HepG2 (cell line): Measurements from ENCODE around the gene CTU2. TPM values are rescaled to one million over a fixed set of nuclear protein-coding genes. Genes with fewer than 3 reads are reported as not detected.

Source experiments
- FOSL2 ChIP-seq: sonication (generic); formaldehyde crosslinking; IDR thresholded peaks from 2 replicates; pipeline ENCODE4 v1.4.0; 2020; ENCODE audit warnings: missing genetic modification reagents
- HOXA9 ChIP-seq: sonication (generic); formaldehyde crosslinking; IDR thresholded peaks from 2 replicates; pipeline ENCODE4 v1.8.1; 2022; ENCODE audit warnings: missing genetic modification reagents, mild to moderate bottlenecking, moderate library complexity, borderline replicate concordance
- KLF16 ChIP-seq, 2 experiments: sonication (generic) in 1 of 2; formaldehyde crosslinking in 1 of 2; IDR thresholded peaks; 2 replicates each; pipeline versions ENCODE4 v1.6.1 to v1.8.0; 2016 to 2023; ENCODE audit warnings: missing genetic modification reagents in 2 of 2, missing compliant biosample characterization in 1 of 2
- MAF1 ChIP-seq: sonication (generic); formaldehyde crosslinking; IDR thresholded peaks from 2 replicates; pipeline ENCODE4 v1.5.0; 2020; ENCODE audit warnings: missing genetic modification reagents, borderline replicate concordance
- MIXL1 ChIP-seq: IDR thresholded peaks from 2 replicates; pipeline ENCODE4 v1.6.1; 2016
- PCBP1 ChIP-seq: fragments of 200-400 bp; formaldehyde crosslinking; IDR thresholded peaks from 2 replicates; pipeline ENCODE4 v1.6.1; 2017; ENCODE audit warnings: mild to moderate bottlenecking, low read depth, low read length, borderline replicate concordance
- RFXAP ChIP-seq: sonication (generic); formaldehyde crosslinking; IDR thresholded peaks from 2 replicates; pipeline ENCODE4 v1.4.0; 2020; ENCODE audit warnings: missing genetic modification reagents, borderline replicate concordance
- SALL2 ChIP-seq: sonication (generic); formaldehyde crosslinking; IDR thresholded peaks from 2 replicates; pipeline ENCODE4 v1.8.1; 2023; ENCODE audit warnings: mild to moderate bottlenecking, missing genetic modification reagents, inconsistent platforms
- SP140L ChIP-seq: sonication (generic); formaldehyde crosslinking; IDR thresholded peaks from 2 replicates; pipeline ENCODE4 v1.4.0; 2020; ENCODE audit warnings: missing genetic modification reagents, borderline replicate concordance
- TRIM24 ChIP-seq: sonication (generic); formaldehyde crosslinking; IDR thresholded peaks from 2 replicates; pipeline ENCODE4 v1.8.0; 2022; ENCODE audit warnings: mild to moderate bottlenecking, missing genetic modification reagents
- ZBTB1 ChIP-seq: sonication (generic); formaldehyde crosslinking; IDR thresholded peaks from 2 replicates; pipeline ENCODE4 v1.4.0; 2020; ENCODE audit warnings: missing genetic modification reagents, borderline replicate concordance
- ZFY ChIP-seq: sonication (generic); formaldehyde crosslinking; IDR thresholded peaks from 2 replicates; pipeline ENCODE4 v1.4.0; 2020; ENCODE audit warnings: missing genetic modification reagents
- ZIK1 ChIP-seq: sonication (generic); formaldehyde crosslinking; IDR thresholded peaks from 2 replicates; pipeline ENCODE4 v1.5.0; 2020; ENCODE audit warnings: mild to moderate bottlenecking, low read depth, missing genetic modification reagents, borderline replicate concordance
- ZNF792 ChIP-seq: IDR thresholded peaks from 2 replicates; pipeline ENCODE4 v1.6.1; 2016
- ZSCAN25 ChIP-seq: sonication (generic); formaldehyde crosslinking; IDR thresholded peaks from 2 replicates; pipeline ENCODE4 v1.8.0; 2022; ENCODE audit warnings: mild to moderate bottlenecking, missing genetic modification reagents
- polyA plus RNA-seq, 8 experiments: library from polyadenylated mRNA; depleted of rRNA in 3 of 8; stranded (reverse) in 7 of 8; unstranded in 1 of 8; fragments of >200 nt; fragmentation: Illumina TruSeq in 4 of 8; extraction: Trizol in 4 of 8; gene quantifications; 2 replicates each; pipeline versions ENCODE4 v1.2.1 to v1.2.3, GENCODE V29; 2011 to 2016; ENCODE audit warnings: low read depth in 4 of 8, missing spikeins in 1 of 8, mixed read lengths in 1 of 8; ENCODE audit not compliant: insufficient read depth in 1 of 8
- total RNA-seq, 5 experiments: library from RNA; depleted of rRNA; stranded (reverse); fragments of >200 nt; fragmentation: Illumina TruSeq; extraction: Trizol; gene quantifications; 2 replicates each; pipeline ENCODE4 v1.2.3, GENCODE V29; 2016; ENCODE audit warnings: low read depth in 1 of 5
- TF ChIP-seq, protein P1 (sequence below): IDR thresholded peaks from 2 replicates; pipeline ENCODE4 v1.6.1; 2016; ENCODE audit warnings: missing compliant biosample characterization, missing genetic modification reagents, borderline replicate concordance
- TF ChIP-seq, protein P2 (sequence below): sonication (generic); IDR thresholded peaks from 2 replicates; pipeline ENCODE4 v1.6.1; 2016; ENCODE audit warnings: low read depth, borderline replicate concordance
- TF ChIP-seq, protein P3 (sequence below): IDR thresholded peaks from 2 replicates; pipeline ENCODE4 v1.6.1; 2016; ENCODE audit warnings: mild to moderate bottlenecking
- TF ChIP-seq, protein P4 (sequence below): sonication (generic); formaldehyde crosslinking; IDR thresholded peaks from 2 replicates; pipeline ENCODE4 v1.8.1; 2023; ENCODE audit warnings: missing genetic modification reagents, mild to moderate bottlenecking, borderline replicate concordance
- TF ChIP-seq, protein P5 (sequence below): sonication (generic); formaldehyde crosslinking; conservative IDR thresholded peaks from 2 replicates; pipeline ENCODE4 v1.4.0; 2020; ENCODE audit warnings: missing genetic modification reagents

Gene CTU2
- total and polyA plus RNA-seq, 2 of the 13 experiments (the other 11 are each of a cell fraction or from before 2014, with no cell fraction given), result 13.3 to 21.9 TPM

DNA sequence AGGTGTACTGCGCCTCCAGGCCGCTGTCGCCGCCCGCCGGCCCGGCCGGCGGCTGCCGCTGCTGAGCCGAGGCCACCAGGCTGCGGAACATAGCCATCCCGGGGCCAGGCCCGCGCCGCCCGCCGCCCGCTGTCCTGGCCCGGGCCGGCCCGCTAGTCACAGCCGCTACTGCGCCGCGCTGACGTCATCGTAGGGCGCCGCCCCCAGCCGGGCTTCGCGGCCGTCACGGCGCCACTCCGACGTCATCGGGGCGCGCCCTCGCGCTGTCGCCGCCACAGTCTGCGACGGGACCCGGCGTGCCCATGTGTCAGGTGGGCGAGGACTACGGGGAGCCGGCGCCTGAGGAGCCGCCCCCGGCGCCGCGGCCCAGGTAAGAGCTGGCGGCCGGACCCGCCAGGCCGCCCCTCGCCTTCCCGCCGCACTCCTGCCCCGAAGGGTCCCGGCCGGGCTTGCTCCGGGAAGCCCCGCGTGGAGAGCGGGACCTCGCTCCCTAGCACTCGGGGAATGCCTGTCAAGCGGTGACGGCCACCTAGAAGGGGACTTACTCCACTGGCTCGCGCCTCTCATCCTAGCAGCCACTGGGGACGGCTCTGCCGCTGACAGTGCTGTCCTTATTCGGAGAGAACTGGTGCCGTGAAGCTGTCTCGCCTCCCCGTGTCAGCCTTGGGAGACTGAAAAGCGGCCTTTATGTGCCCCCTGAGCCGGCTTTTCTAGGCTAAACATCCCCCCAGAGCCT is at the start of gene CTU2, which contains the start of gene RNF166 (continued):
- TF ChIP-seq ZFY (CRISPR knock-in tag) (peak; percentile 94), ZSCAN25 (peak; percentile 56), ZBTB1 (CRISPR knock-in tag) (no peak), SP140L (0 out of 2 replicates have a peak, but pooled peaks have one; percentile 51), KLF16 (CRISPR knock-in tag; IDR thresholded peaks at IDR 0.05) (peak in 1 of 2 experiments; percentile 96; a peak in 2 of 4 replicates), HOXA9 (no peak), SALL2 (CRISPR knock-in tag) (peak; percentile 97), TRIM24 (CRISPR knock-in tag) (no peak), MIXL1 (CRISPR knock-in tag) (peak; percentile 75), MAF1 (no peak; the same call in 1 of the 2 replicates), RFXAP (peak; percentile 92), FOSL2 (CRISPR knock-in tag) (peak; percentile 63), ZNF792 (CRISPR knock-in tag) (0 out of 2 replicates have a peak, but pooled peaks have one; percentile 82), ZIK1 (peak; percentile 89; the same call in 1 of the 2 replicates), PCBP1 (no peak)
- TF ChIP-seq, protein P1, sequence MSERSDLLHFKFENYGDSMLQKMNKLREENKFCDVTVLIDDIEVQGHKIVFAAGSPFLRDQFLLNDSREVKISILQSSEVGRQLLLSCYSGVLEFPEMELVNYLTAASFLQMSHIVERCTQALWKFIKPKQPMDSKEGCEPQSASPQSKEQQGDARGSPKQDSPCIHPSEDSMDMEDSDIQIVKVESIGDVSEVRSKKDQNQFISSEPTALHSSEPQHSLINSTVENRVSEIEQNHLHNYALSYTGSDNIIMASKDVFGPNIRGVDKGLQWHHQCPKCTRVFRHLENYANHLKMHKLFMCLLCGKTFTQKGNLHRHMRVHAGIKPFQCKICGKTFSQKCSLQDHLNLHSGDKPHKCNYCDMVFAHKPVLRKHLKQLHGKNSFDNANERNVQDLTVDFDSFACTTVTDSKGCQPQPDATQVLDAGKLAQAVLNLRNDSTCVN, result peak; percentile 68; the same call in 1 of the 2 replicates
- TF ChIP-seq, protein P2, sequence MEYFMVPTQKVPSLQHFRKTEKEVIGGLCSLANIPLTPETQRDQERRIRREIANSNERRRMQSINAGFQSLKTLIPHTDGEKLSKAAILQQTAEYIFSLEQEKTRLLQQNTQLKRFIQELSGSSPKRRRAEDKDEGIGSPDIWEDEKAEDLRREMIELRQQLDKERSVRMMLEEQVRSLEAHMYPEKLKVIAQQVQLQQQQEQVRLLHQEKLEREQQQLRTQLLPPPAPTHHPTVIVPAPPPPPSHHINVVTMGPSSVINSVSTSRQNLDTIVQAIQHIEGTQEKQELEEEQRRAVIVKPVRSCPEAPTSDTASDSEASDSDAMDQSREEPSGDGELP, result peak; percentile 70; the same call in 1 of the 2 replicates
- TF ChIP-seq, protein P3, sequence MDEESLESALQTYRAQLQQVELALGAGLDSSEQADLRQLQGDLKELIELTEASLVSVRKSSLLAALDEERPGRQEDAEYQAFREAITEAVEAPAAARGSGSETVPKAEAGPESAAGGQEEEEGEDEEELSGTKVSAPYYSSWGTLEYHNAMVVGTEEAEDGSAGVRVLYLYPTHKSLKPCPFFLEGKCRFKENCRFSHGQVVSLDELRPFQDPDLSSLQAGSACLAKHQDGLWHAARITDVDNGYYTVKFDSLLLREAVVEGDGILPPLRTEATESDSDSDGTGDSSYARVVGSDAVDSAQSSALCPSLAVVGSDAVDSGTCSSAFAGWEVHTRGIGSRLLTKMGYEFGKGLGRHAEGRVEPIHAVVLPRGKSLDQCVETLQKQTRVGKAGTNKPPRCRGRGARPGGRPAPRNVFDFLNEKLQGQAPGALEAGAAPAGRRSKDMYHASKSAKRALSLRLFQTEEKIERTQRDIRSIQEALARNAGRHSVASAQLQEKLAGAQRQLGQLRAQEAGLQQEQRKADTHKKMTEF, result peak; percentile 71; the same call in 1 of the 2 replicates
- TF ChIP-seq, protein P4, sequence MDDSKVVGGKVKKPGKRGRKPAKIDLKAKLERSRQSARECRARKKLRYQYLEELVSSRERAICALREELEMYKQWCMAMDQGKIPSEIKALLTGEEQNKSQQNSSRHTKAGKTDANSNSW (CRISPR knock-in tag), result 0 out of 2 replicates have a peak, but pooled peaks have one; percentile 71
- TF ChIP-seq, protein P5, sequence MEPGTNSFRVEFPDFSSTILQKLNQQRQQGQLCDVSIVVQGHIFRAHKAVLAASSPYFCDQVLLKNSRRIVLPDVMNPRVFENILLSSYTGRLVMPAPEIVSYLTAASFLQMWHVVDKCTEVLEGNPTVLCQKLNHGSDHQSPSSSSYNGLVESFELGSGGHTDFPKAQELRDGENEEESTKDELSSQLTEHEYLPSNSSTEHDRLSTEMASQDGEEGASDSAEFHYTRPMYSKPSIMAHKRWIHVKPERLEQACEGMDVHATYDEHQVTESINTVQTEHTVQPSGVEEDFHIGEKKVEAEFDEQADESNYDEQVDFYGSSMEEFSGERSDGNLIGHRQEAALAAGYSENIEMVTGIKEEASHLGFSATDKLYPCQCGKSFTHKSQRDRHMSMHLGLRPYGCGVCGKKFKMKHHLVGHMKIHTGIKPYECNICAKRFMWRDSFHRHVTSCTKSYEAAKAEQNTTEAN (CRISPR knock-in tag), result peak; percentile 51; the same call in 1 of the 2 replicates
